Heart left ventricle (tissue), 13 donors: ENCODE data around the gene ANKK1.

Experiments
- CTCF ChIP-seq, 12 donors: fragments of 200-600 bp; sonication (generic) in 4 of 12; IDR thresholded peaks; one replicate each; pipeline versions ENCODE4 v1.5.0 to v1.8.0; 2018 to 2022; ENCODE audit warnings: antibody characterized with exemption in 12 of 12, mild to moderate bottlenecking in 5 of 12
- POLR2A ChIP-seq, 2 donors: fragments of 450-650 bp; IDR thresholded peaks; one replicate each; pipeline ENCODE4 v1.6.1; 2017; ENCODE audit warnings: antibody characterized with exemption in 2 of 2, mild to moderate bottlenecking in 2 of 2, moderate library complexity in 2 of 2
- donor health status: ischemic (EF 13 %, LVEDD 7.1; RV severe dilation, severe dysfunction).
- donor health status: DM: no; HTN: yes; CAD: no.
- donor health status: DM: no; HTN: no; CAD: no.
- donor health status: ischemic (EF 25% LVEDD 6.9; RV normal size, moderate dysfunction).
- donor health status: ischemic (EF 25% LVEDD 5.7; RV mildly dilated, moderate dysfunction).
- donor health status: ischemic (EF 35%, LVEDD 5.7; RV mildly dilated, moderate dysfunction).
- donor health status: nonischemic (EF 11% LVEDD 7.7; RV severe dilation, severe dysfunction).
- donor health status: DM: yes; HTN: yes; CAD: no.
- donor health status: PGD.
- donor health status: ischemic (EF 29% LVEDD 5.4; RV normal size, mild dysfunction).
- donor health status: nonischemic (EF 23%, LVEDD 6.1; RV moderate dilation, normal function).

- peak in 1 of 12 donors; percentile 12 for TF ChIP-seq CTCF (IDR thresholded peaks at IDR 0.05)
- TF ChIP-seq POLR2A (IDR thresholded peaks at IDR 0.05) = no peak
Observed at GRCh38 chr11:113372309-113372708, 15.3 kb upstream of the ANKK1 start.
